ENCODE data around the gene SLCO6A1.
"Not testable (repeated sequence)": the region's sequence is repeated elsewhere in the genome, so short reads cannot be mapped to it uniquely, and the experiment has no call there.

SLCO6A1 gene, protein sequence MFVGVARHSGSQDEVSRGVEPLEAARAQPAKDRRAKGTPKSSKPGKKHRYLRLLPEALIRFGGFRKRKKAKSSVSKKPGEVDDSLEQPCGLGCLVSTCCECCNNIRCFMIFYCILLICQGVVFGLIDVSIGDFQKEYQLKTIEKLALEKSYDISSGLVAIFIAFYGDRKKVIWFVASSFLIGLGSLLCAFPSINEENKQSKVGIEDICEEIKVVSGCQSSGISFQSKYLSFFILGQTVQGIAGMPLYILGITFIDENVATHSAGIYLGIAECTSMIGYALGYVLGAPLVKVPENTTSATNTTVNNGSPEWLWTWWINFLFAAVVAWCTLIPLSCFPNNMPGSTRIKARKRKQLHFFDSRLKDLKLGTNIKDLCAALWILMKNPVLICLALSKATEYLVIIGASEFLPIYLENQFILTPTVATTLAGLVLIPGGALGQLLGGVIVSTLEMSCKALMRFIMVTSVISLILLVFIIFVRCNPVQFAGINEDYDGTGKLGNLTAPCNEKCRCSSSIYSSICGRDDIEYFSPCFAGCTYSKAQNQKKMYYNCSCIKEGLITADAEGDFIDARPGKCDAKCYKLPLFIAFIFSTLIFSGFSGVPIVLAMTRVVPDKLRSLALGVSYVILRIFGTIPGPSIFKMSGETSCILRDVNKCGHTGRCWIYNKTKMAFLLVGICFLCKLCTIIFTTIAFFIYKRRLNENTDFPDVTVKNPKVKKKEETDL

DNA sequence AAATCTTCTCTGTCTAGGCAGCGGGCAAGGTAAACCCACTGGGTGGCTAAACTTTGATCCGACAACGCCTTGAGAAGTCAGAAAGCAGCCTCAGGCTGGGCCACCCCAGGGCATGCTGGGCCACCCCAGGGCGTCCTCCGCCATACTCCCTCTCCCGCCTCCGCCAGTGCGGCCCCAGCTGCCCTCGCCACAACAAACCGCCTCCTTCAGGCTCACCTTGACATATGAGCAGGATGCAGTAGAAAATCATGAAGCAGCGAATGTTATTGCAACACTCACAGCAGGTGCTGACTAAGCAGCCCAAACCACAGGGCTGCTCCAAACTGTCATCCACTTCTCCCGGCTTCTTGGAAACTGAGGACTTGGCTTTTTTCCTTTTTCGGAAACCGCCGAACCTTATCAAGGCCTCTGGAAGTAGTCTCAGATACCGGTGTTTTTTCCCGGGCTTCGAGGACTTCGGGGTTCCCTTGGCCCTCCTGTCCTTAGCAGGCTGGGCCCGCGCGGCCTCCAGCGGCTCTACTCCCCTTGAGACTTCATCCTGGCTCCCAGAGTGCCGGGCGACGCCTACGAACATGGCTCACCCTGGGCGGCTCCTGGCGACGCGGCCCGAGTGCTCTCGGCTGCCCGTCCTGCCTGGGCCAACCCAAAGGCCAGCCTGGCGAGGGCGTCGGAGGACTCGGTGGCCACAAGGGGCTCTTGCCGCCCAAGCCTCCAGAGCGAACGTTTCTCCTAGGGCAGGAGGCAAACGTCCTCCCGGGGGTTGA, at the start of gene SLCO6A1:
SLCO6A1 (minus strand) TSS at position 731 of the 764 bp plus-strand sequence; CDS start at position 574, 157 bp downstream.
- DNase-seq (ENCODE audit: low read depth in 2 of 2) = no peak

DNA sequence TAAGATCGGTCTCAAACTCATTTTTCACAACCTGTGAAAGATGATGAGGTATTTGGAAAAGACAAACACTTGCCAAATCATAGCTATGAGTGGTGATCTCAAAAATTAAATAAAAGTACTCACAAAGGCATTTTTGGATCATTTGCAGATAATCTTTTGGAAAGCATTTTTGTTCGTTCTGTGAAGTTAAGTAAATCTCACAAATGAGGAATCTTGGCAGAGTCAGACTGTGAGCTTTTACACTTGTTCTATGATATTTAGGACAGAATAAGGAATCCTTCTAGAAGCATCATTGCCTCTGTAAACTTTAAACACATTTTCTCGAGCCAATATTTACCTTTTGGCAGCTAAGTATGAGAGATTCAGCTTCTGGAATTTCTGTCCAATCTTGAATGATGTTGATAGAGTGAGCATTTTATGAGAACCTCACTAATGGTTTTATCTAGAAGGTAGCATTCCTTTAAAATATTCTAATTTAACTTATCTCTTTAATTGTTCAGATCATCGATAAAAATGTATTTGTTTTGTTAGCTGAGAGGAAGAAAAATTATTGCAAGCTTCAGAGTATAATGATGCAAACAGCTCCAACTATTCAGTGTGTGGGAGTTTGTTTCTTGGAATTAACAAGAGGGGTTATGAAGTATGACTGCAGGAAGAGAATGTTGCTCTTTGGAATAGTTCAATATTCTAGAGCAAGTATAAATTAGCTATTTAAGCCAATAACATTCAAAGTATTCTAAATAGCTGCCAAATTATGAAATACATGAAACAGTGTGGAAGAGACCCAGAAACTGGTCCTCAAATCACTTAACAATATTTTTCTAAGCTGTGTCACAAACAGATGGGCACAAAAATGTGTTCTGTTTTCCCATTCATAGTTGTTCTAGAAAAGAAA, 48.6 kb upstream of the SLCO6A1 start:
- no peak for DNase-seq (ENCODE audit: low read depth in 2 of 2)

DNA sequence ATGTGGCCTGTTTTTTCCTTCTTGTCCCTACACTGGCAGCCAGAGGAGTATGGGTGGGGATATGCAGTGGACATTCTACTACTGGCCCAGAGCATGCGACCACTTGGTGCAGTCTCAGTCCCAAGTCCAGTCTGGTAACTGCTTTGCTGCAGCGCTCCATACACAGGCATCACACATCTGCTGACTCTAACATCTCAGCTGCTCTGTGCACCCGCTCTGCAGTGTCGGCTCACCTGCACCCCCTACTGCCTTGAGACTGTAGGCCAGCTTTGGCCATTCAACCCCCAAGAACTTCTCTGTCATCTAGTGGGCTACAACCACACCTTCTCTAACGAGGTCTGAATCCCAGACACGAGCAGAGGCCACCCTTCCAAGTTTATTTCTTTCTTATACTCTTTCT, 46.4 kb upstream of the SLCO6A1 start:
- no peak for DNase-seq (ENCODE audit: low read depth in 2 of 2)

GRCh38 chr5:102542057-102542456, 43.3 kb upstream of the SLCO6A1 start:
- no peak for DNase-seq (ENCODE audit: low read depth in 2 of 2)

DNA sequence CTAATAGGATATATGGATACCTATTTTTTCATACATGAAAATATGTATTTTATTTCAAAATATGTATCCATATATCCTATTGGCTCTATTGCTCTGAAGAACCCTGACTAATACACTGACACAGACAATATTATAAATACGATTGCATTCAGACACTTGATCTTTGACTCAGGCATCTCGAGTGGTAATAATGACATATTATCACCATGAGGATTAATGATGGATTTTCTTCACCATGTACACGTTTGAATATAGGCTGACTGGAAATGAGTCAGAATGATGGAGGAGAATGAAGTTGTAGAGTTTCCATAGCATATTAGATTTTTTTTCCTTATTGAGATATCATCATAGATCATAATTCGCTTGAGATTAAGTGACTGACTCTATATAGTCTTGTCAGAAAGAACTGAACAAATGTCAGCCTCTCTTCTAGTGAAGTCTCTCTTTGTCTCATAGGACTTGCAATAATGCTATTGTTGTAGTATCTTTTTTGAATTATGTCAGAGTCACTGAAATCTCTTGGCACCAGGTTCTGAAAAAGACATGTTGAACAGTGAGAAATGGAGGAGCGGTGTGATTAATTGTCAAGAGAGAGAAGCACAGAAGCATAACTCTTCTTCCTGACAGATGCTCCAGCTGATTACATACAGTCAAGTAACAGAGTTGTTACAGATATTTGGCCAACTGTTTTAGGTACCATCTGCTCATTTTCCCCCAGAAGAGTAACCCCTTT, 41.4 kb upstream of the SLCO6A1 start:
- DNase-seq (ENCODE audit: low read depth in 2 of 2) = no peak

DNA sequence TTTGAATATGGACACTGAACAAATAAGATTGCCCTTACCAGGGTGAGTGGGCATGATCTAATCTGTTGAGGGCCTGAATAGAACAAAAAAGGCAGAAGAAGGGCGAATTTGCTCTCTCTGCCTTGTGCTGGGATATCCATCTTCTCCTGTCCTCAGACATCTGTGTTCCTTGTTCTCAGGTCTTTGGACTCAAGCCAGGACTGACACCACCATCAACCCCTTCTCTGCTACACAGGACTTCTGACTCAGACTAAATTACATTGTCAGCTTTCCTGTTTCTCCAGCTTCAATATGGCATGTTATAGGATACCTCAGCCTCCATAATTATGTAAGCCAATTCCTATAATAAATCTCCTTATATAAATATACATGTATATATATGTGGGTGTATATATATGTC, 40.8 kb upstream of the SLCO6A1 start:
- DNase-seq (ENCODE audit: low read depth in 2 of 2) = no peak

DNA sequence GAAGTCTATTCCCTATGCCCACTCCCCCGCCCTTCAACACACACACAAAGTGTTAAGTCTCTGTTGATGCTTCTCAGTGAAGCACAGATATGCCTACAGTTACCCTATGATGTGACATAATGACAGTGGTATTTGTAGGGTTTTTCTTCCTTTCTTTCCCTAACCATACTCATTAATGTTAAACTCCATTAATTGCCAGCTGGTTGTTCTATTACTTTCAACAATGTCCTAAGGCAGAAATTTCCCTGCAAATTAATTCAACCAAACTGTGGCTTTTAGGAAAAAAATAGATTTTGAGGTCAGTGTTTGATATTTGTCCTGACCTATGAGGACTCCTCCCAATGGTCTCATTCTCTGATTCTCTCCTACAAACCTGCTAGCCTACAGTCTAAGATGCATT, 38.2 kb upstream of the SLCO6A1 start:
- DNase-seq (ENCODE audit: low read depth in 2 of 2) = no peak

- DNase-seq (ENCODE audit: low read depth in 2 of 2) = no peak
Observed at GRCh38 chr5:102536323-102536928, 37.6 kb upstream of the SLCO6A1 start.

DNA sequence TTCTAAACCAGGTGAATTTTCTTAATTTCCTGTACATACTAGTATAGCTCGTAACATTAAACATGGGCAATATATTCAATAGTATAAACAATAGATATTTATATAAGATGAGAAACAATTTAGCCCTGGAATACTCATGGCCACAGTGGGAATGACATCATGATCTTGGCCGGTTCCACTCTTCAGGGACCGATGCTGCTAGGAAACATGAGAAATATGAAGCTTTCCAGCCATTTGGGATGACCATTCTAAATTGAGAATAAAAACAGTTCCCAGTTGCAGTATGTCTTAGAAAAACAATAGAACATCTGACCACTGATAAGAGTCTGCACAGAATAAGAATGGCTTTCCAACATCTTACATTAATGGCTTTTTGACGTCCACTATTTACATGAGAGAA, 33.3 kb upstream of the SLCO6A1 start:
- DNase-seq (ENCODE audit: low read depth in 2 of 2) = no peak

- DNase-seq (ENCODE audit: low read depth in 2 of 2) = no peak
Observed at GRCh38 chr5:102531506-102531905, 32.7 kb upstream of the SLCO6A1 start.

DNA sequence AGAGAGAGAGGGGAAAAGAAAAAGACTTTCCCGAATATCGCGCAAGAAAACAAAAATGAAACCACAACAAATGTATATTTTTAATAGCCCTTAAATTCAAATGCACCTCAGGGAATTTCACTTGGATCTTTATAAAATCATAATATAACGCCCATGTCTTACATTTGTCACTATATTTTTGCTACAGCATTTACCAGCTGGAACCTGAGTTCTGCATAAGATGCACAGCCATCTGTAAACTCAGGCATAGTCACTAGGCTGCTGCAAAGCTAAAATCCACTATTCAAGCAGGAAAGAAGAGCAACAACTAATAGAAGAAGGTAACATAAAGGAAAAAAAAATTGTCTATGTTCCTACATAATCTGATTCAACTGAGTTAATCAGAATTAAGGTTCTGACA, 30.6 kb upstream of the SLCO6A1 start:
- DNase-seq (ENCODE audit: low read depth in 2 of 2) = no peak

GRCh38 chr5:102529031-102529430, 30.2 kb upstream of the SLCO6A1 start:
- no peak for DNase-seq (ENCODE audit: low read depth in 2 of 2)

- no peak for DNase-seq (ENCODE audit: low read depth in 2 of 2)
Observed at GRCh38 chr5:102528600-102528999, 29.8 kb upstream of the SLCO6A1 start.

DNA sequence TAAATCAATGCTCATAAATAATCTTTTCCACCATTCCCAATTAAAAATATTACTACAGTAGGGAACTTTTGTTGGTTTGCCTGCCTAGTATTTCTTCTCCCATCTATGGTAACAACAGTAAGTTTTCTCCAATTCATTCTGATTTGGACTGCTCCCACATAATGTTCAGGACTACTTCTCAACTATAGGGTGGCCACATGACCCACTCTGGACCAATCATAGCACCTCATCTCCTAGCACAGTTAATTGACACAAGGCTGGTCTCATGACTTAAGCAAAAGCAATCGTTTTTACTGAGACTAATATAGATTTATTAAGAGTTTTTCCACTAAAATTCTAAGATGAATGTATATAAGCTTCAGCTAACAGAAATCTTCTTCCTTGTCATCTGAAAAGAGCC, 28.7 kb upstream of the SLCO6A1 start:
- DNase-seq (ENCODE audit: low read depth in 2 of 2) = no peak

GRCh38 chr5:102523541-102524175, 24.9 kb upstream of the SLCO6A1 start:
- DNase-seq (ENCODE audit: low read depth in 2 of 2) = no peak

DNA sequence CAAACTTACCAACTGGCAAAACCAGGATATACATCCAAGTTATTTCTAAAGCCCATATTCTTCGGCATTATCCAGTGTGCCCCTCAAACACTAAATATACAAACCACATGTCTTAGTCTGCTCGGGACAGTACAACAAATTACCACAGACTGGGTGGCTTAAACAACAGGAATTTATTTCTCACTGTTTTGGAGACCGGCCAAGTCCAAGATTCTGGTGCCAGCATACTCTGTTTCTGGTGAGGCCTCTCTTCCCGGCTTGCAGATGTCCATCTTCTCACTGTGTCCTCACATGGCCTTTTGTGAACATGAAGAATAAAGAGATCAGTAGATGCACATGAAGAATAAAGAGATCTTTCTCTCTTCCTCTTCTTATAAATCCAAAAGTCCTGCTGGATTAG, 12.9 kb upstream of the SLCO6A1 start:
- no peak for DNase-seq (ENCODE audit: low read depth in 2 of 2)

DNA sequence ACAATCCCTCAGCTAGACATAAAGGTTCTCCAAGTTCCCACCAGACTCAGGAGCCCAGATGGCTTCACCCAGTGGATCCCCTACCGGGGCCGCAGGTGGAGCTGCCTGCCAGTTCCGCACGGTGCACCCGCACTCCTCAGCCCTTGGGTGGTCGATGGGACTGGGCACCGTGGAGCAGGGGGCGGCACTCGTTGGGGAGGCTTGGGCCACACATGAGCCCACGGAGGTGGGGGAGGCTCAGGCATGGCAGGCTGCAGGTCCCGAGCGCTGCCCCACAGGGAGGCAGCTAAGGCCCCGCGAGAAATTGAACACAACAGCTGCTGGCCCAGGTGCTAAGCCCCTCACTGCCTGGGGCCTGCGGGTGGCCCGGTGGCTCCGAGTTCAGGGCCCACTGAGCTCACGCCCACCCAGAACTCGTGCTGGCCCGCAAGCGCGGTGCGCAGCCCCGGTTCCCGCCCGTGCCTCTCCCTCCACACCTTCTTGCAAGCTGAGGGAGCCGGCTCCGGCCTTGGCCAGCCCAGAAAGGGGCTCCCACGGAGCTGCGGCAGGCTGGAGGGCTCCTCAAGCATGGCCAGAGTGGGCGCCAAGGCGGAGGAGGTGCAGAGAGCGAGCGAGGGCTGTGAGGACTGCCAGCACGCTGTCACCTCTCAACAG, 7.4 kb downstream of the SLCO6A1 start:
- not testable (repeated sequence) for DNase-seq (ENCODE audit: low read depth in 2 of 2)

GRCh38 chr5:102483736-102484135, 15.1 kb downstream of the SLCO6A1 start:
- DNase-seq (ENCODE audit: low read depth in 2 of 2) = no peak

DNA sequence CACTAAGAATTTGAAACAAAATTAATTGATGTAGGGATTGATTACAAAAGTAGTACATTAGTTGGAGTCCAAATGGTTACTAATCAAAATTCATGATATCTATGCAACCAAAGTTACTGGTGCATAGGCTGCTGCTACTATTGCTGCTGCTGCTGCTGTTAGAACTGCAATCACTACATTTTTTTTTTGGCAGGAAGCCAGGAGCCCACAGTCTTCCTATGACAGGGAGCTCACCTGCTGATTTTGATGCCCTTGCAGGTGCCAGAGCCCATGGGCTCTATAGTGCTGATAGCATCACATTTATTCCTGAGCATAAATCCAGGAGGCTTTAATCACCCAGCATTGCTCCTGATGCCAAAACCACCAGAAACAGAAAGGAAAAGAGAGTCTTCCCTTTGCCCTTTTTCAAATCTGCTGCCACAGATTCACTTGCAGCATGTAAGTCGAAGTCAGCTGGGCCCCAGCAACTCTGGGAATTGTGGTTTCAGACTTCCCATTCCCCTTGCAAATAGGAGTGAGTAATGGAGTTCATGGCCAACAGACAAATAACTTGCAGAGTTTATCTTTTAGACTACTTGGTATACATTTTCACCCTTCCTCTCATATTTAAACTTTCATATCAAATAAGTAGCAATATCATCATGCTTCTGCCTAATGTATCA, 17.6 kb downstream of the SLCO6A1 start:
- DNase-seq (ENCODE audit: low read depth in 2 of 2) = no peak

Measured in stimulated activated CD8-positive, alpha-beta memory T cell treated with anti-CD3 and anti-CD28 coated beads, Interleukin-7, amount 100 ng/mL, for 1 hour (primary cell).